H9 (cell line): Measurements from ENCODE around the gene SNTG2. TPM values are rescaled to one million over a fixed set of nuclear protein-coding genes. Genes with fewer than 3 reads are reported as not detected.

ENCODE experiments used
- DNase-seq: peaks from one replicate; pipeline ENCODE4 v3.0.0-alpha.2; 2017
- H2AFZ ChIP-seq: one replicate; pipeline ENCODE4 v1.6.1; 2013; ENCODE audit warnings: mild to moderate bottlenecking, low read length, control low read depth, moderate library complexity
- H2AK5ac ChIP-seq: 2 replicates; pipeline ENCODE4 v1.6.1; 2013; ENCODE audit warnings: low read length, control low read depth, mixed read lengths; ENCODE audit not compliant: insufficient read length
- H2BK120ac ChIP-seq: one replicate; pipeline ENCODE4 v1.6.1; 2013; ENCODE audit warnings: low read depth, mild to moderate bottlenecking, low read length, control low read depth, inconsistent platforms; ENCODE audit not compliant: poor library complexity, severe bottlenecking
- H2BK12ac ChIP-seq: 2 replicates; pipeline ENCODE4 v1.6.1; 2013; ENCODE audit warnings: low read length, control low read depth, mixed read lengths, low read depth; ENCODE audit not compliant: insufficient read length
- H2BK15ac ChIP-seq: 2 replicates; pipeline ENCODE4 v1.6.1; 2013; ENCODE audit warnings: low read depth, low read length, control low read depth
- H2BK20ac ChIP-seq: one replicate; pipeline ENCODE4 v1.6.1; 2013; ENCODE audit warnings: low read depth, mild to moderate bottlenecking, low read length, control low read depth, inconsistent platforms; ENCODE audit not compliant: poor library complexity, severe bottlenecking
- H2BK5ac ChIP-seq: 2 replicates; pipeline ENCODE4 v1.6.1; 2013; ENCODE audit warnings: low read length, control low read depth, mixed read lengths; ENCODE audit not compliant: insufficient read length
- H3K14ac ChIP-seq: 2 replicates; pipeline ENCODE4 v1.6.1; 2013; ENCODE audit warnings: low read length, control low read depth; ENCODE audit not compliant: insufficient read depth
- H3K18ac ChIP-seq: 2 replicates; pipeline ENCODE4 v1.6.1; 2013; ENCODE audit warnings: low read depth, mild to moderate bottlenecking, mixed read lengths, low read length, control low read depth; ENCODE audit not compliant: insufficient read length
- H3K23ac ChIP-seq: 2 replicates; pipeline ENCODE4 v1.6.1; 2013; ENCODE audit warnings: low read length, control low read depth, mixed read lengths, low read depth; ENCODE audit not compliant: insufficient read length
- H3K23me2 ChIP-seq: 2 replicates; pipeline ENCODE4 v1.6.1; 2013; ENCODE audit warnings: low read depth, mild to moderate bottlenecking, mixed read lengths, low read length, control low read depth; ENCODE audit not compliant: insufficient read length, poor library complexity, severe bottlenecking
- H3K27ac ChIP-seq: 2 replicates; pipeline ENCODE4 v1.5.1; 2013; ENCODE audit warnings: low read length, control low read depth, mixed read lengths, low read depth; ENCODE audit not compliant: insufficient read length
- H3K27me3 ChIP-seq: 2 replicates; pipeline ENCODE4 v1.6.1; 2013; ENCODE audit warnings: low read length, control low read depth, inconsistent platforms; ENCODE audit not compliant: insufficient read depth
- H3K4ac ChIP-seq: 2 replicates; pipeline ENCODE4 v1.6.1; 2013; ENCODE audit warnings: low read depth, mild to moderate bottlenecking, control low read depth, inconsistent platforms, low read length, moderate library complexity
- H3K4me1 ChIP-seq: 2 replicates; pipeline ENCODE4 v1.6.1; 2013; ENCODE audit warnings: low read length, control low read depth, inconsistent platforms; ENCODE audit not compliant: insufficient read depth
- H3K4me2 ChIP-seq: 2 replicates; pipeline ENCODE4 v1.6.1; 2013; ENCODE audit warnings: low read length, control low read depth, mixed read lengths; ENCODE audit not compliant: insufficient read length, insufficient read depth
- H3K56ac ChIP-seq: 2 replicates; pipeline ENCODE4 v1.6.1; 2013; ENCODE audit warnings: low read depth, mild to moderate bottlenecking, mixed read lengths, low read length, control low read depth; ENCODE audit not compliant: insufficient read length
- H3K79me1 ChIP-seq: 2 replicates; pipeline ENCODE4 v1.6.1; 2013; ENCODE audit warnings: low read depth, mild to moderate bottlenecking, moderate library complexity, low read length, control low read depth, inconsistent platforms; ENCODE audit not compliant: insufficient read depth, poor library complexity, severe bottlenecking
- H3K79me2 ChIP-seq: 2 replicates; pipeline ENCODE4 v1.6.1; 2013; ENCODE audit warnings: low read length, control low read depth, inconsistent platforms; ENCODE audit not compliant: insufficient read depth
- H3K9ac ChIP-seq: 2 replicates; pipeline ENCODE4 v1.6.1; 2013; ENCODE audit warnings: low read length, control low read depth, mixed read lengths; ENCODE audit not compliant: insufficient read length; ENCODE audit errors: extremely low read depth
- H3K9me3 ChIP-seq: one replicate; pipeline ENCODE4 v1.6.1; 2013; ENCODE audit warnings: low read depth, low read length, inconsistent platforms; ENCODE audit not compliant: control insufficient read depth
- H3T11ph ChIP-seq: one replicate; pipeline ENCODE4 v1.6.1; 2013; ENCODE audit warnings: mild to moderate bottlenecking, low read length, control low read depth, inconsistent platforms
- H4K20me1 ChIP-seq: one replicate; pipeline ENCODE4 v1.6.1; 2013; ENCODE audit not compliant: control insufficient read depth, insufficient read length, insufficient read depth
- H4K5ac ChIP-seq: 2 replicates; pipeline ENCODE4 v1.6.1; 2013; ENCODE audit warnings: low read depth, mild to moderate bottlenecking, mixed read lengths, low read length, control low read depth; ENCODE audit not compliant: insufficient read length
- H4K8ac ChIP-seq: replicated peaks from 2 replicates; pipeline ENCODE4 v1.6.1; 2013; ENCODE audit warnings: low read length, control low read depth, mixed read lengths, low read depth; ENCODE audit not compliant: insufficient read length
- H4K91ac ChIP-seq: 2 replicates; pipeline ENCODE4 v1.6.1; 2013; ENCODE audit warnings: low read depth, mild to moderate bottlenecking, moderate library complexity, mixed read lengths, low read length, control low read depth; ENCODE audit not compliant: insufficient read length
- H3K27ac Mint-ChIP-seq, 3 experiments: 2 replicates in 2 of 3; 3 replicates in 1 of 3; pipeline ENCODE4 v1.8.0; 2020 to 2021; ENCODE audit warnings: mixed read lengths in 3 of 3, mild to moderate bottlenecking in 1 of 3, moderate library complexity in 1 of 3
- H3K27me3 Mint-ChIP-seq: 2 replicates; pipeline ENCODE4 v1.8.0; 2021; ENCODE audit warnings: low read depth, mild to moderate bottlenecking, moderate library complexity, mixed read lengths
- H3K36me3 Mint-ChIP-seq, 3 experiments: 2 replicates in 2 of 3; 3 replicates in 1 of 3; pipeline ENCODE4 v1.8.0; 2020 to 2021; ENCODE audit warnings: low read depth in 3 of 3, mixed read lengths in 3 of 3; ENCODE audit not compliant: insufficient read depth in 1 of 3
- H3K4me1 Mint-ChIP-seq, 2 experiments: 2 replicates each; pipeline ENCODE4 v1.8.0; 2020; ENCODE audit warnings: mixed read lengths in 2 of 2
- H3K4me3 Mint-ChIP-seq, 2 experiments: 2 replicates in 1 of 2; 3 replicates in 1 of 2; pipeline ENCODE4 v1.8.0; 2020 to 2021; ENCODE audit warnings: mild to moderate bottlenecking in 2 of 2, mixed read lengths in 2 of 2, moderate library complexity in 1 of 2
- H3K9me3 Mint-ChIP-seq, 2 experiments: 2 replicates in 1 of 2; 3 replicates in 1 of 2; pipeline ENCODE4 v1.8.0; 2020; ENCODE audit warnings: mild to moderate bottlenecking in 2 of 2, mixed read lengths in 2 of 2, moderate library complexity in 1 of 2
- CTCF ChIP-seq: fragments of 200-600 bp; sonication (generic); conservative IDR thresholded peaks from 3 replicates; pipeline ENCODE4 v1.8.0; 2021; ENCODE audit warnings: antibody characterized with exemption, mild to moderate bottlenecking
- WGBS: extraction: QIAGEN DNeasy Blood & Tissue Kit; methylation state at CpG from one replicate; pipeline ENCODE4 v1.1.7; 2013; ENCODE audit warnings: missing lambda C conversion rate, low lambda C conversion rate, mixed read lengths; ENCODE audit not compliant: insufficient read length; ENCODE audit errors: extremely low coverage; 5-methylcytosine and 5-hydroxymethylcytosine counted together
- total RNA-seq: library from RNA; stranded (reverse); gene quantifications from 2 replicates; pipeline ENCODE4 v1.2.1, GENCODE V29; 2021

Gene SNTG2
- total RNA-seq, 1 experiment from 2014 or later = 13.2 TPM

GRCh38 chr2:1286929-1287328 lies 336.3 kb downstream of the SNTG2 start:
- no CpG with 5 or more reads among the region's 4 CpGs for WGBS
- no peaks in the 10 kb centered on the region for H3K9me3 Mint-ChIP-seq
- DNase-seq = no peak
- H2AFZ ChIP-seq = no peak overlapping the region
- H2BK20ac ChIP-seq = no peak overlapping the region
- no peak overlapping the region for H2BK12ac ChIP-seq
- no peaks in the 10 kb centered on the region for H4K20me1 ChIP-seq
- H4K5ac ChIP-seq = no peak overlapping the region
- H2BK5ac ChIP-seq = no peak overlapping the region
- no peaks in the 10 kb centered on the region for H3K36me3 Mint-ChIP-seq
- no peak overlapping the region; a peak in 2 of 7 replicates for H3K27ac Mint-ChIP-seq
- H3K79me1 ChIP-seq = no peaks in the 10 kb centered on the region
- H3K27me3 Mint-ChIP-seq = peaks cover 4% of the 10 kb centered on the region; the same call in 1 of the 2 replicates
- H4K8ac ChIP-seq = no peak overlapping the region
- H4K91ac ChIP-seq = no peak overlapping the region
- H3K56ac ChIP-seq = no peak overlapping the region
- no peaks in the 10 kb centered on the region for H3K23me2 ChIP-seq
- no peaks in the 10 kb centered on the region for H3K4me1 ChIP-seq
- no peak overlapping the region for H3K14ac ChIP-seq
- no peaks in the 10 kb centered on the region for H3K27me3 ChIP-seq
- H3K27ac ChIP-seq = no peak overlapping the region
- H2AK5ac ChIP-seq = no peak overlapping the region
- H3K9me3 ChIP-seq = no peaks in the 10 kb centered on the region
- H3T11ph ChIP-seq = no peak overlapping the region
- no peaks in the 10 kb centered on the region for H3K79me2 ChIP-seq
- no peak overlapping the region for H3K4ac ChIP-seq
- H3K4me3 Mint-ChIP-seq = no peak overlapping the region
- H3K23ac ChIP-seq = no peak overlapping the region
- H2BK15ac ChIP-seq = no peak overlapping the region
- H3K18ac ChIP-seq = no peak overlapping the region
- no peak overlapping the region for H3K4me2 ChIP-seq
- peaks cover 7 to 8% of the 10 kb centered on the region in 2 experiments for H3K4me1 Mint-ChIP-seq
- TF ChIP-seq CTCF = no peak
- no peak overlapping the region for H2BK120ac ChIP-seq
- no peak overlapping the region for H3K9ac ChIP-seq
